Stomach (tissue), 9 donors: ENCODE measurements around the gene DMC1. TPM values are rescaled to one million over a fixed set of nuclear protein-coding genes. Genes with fewer than 3 reads are reported as not detected.

Experiments
- DNase-seq, 2 donors: peaks; one replicate each; pipeline versions ENCODE4 v3.0.0 to v3.0.0-alpha.2; 2013 to 2019
- H3K27ac ChIP-seq, 5 donors: fragments of 200-600 bp in 4 of 5; sonication (generic) in 4 of 5; one replicate each; pipeline ENCODE4 v1.5.1; 2013 to 2019; ENCODE audit warnings: mild to moderate bottlenecking in 1 of 5, moderate library complexity in 1 of 5
- H3K27me3 ChIP-seq, 3 donors: fragments of 200-600 bp; sonication (generic); one replicate each; pipeline ENCODE4 v1.5.1; 2017 to 2019; ENCODE audit warnings: mixed run types in 1 of 3
- H3K36me3 ChIP-seq, 4 donors: fragments of 200-600 bp; sonication (generic); 1 replicate in 3 of 4; 2 replicates in 1 of 4; pipeline ENCODE4 v1.5.1; 2016 to 2019
- H3K4me1 ChIP-seq, 4 donors: fragments of 200-600 bp; sonication (generic); one replicate each; pipeline ENCODE4 v1.5.1; 2016 to 2019
- H3K4me3 ChIP-seq, 4 donors: fragments of 200-600 bp; sonication (generic) in 3 of 4; one replicate each; pipeline ENCODE4 v1.5.1; 2016 to 2019; ENCODE audit warnings: mild to moderate bottlenecking in 1 of 4
- H3K9me3 ChIP-seq, 4 donors: fragments of 200-600 bp; sonication (generic); one replicate each; pipeline ENCODE4 v1.5.1; 2016 to 2019
- CTCF ChIP-seq, 7 experiments: fragments of 450-650 bp in 4 of 7; fragments of 200-600 bp in 3 of 7; sonication (generic) in 3 of 7; IDR thresholded peaks; one replicate each; pipeline ENCODE4 v1.5.1; 2016 to 2019; ENCODE audit warnings: antibody characterized with exemption in 7 of 7, control low read depth in 2 of 7, mild to moderate bottlenecking in 1 of 7
- EP300 ChIP-seq: sonication (generic); formaldehyde crosslinking; IDR thresholded peaks from one replicate; pipeline ENCODE4 v1.6.1; 2017; ENCODE audit warnings: antibody characterized with exemption
- POLR2A ChIP-seq, 4 donors: fragments of 450-650 bp; IDR thresholded peaks; one replicate each; pipeline ENCODE4 v1.6.1; 2016; ENCODE audit warnings: antibody characterized with exemption in 4 of 4, control low read depth in 2 of 4, mild to moderate bottlenecking in 1 of 4, moderate library complexity in 1 of 4
- POLR2AphosphoS5 ChIP-seq, 3 donors: sonication (generic); formaldehyde crosslinking; IDR thresholded peaks; one replicate each; pipeline ENCODE4 v1.6.1; 2016; ENCODE audit warnings: antibody characterized with exemption in 3 of 3
- WGBS, 5 donors: extraction: QIAGEN DNeasy Blood & Tissue Kit in 3 of 5; methylation state at CpG; one replicate each; pipeline versions ENCODE4 v1.1.5 to v1.1.7; 2013 to 2018; 5-methylcytosine and 5-hydroxymethylcytosine counted together
- intact Hi-C: fragments of 100-400 bp; cut with DNase I; formaldehyde crosslinking; loops from one replicate; pipeline ENCODE4 v1.15.1; 2023; ENCODE audit warnings: low total_unique reads
- polyA plus RNA-seq, 3 donors: library from polyadenylated mRNA; stranded (reverse); fragments of 200-250 nt; gene quantifications; one replicate each; pipeline ENCODE4 v1.2.3, GENCODE V29; 2013
- total RNA-seq, 5 donors: library from RNA; depleted of rRNA; stranded (reverse); fragments of >200 nt; gene quantifications; one replicate each; pipeline versions ENCODE4 v1.1.0 to v1.2.3, GENCODE V29; 2014 to 2016
- donor health status: healthy with polysubstance abuse.
- donor health status: Bipolar disorder and iron deficiency.
- donor health status: healthy.

Gene DMC1
- total and polyA plus RNA-seq, 8 donors: 0.37 to 10.1 (median 0.45) TPM; not detected in 4

- WGBS, 5 donors: 42 to 77% (median 53%) methylated on average over 7 of the region's 7 CpGs
- no peaks in the 10 kb centered on the region for H3K27me3 ChIP-seq
- H3K4me3 ChIP-seq: no peak overlapping the region
- H3K4me1 ChIP-seq: no peaks in the 10 kb centered on the region
- DNase-seq: peak in 1 of 2 donors; percentile 69
- no peaks in the 10 kb centered on the region for H3K36me3 ChIP-seq
- no peak for TF ChIP-seq POLR2A (IDR thresholded peaks at IDR 0.05)
- TF ChIP-seq POLR2AphosphoS5 (IDR thresholded peaks at IDR 0.05): no peak
- no peak for TF ChIP-seq CTCF (IDR thresholded peaks at IDR 0.05)
- TF ChIP-seq EP300: no peak
- intact Hi-C loops: no loop called here
- peaks cover 0 to 2% (median 1%) of the 10 kb centered on the region in 4 donors for H3K9me3 ChIP-seq
- no peak overlapping the region for H3K27ac ChIP-seq
These were observed 20.7 kb downstream of the DMC1 start for GRCh38 chr22:38549101-38549894.

- H3K4me3 ChIP-seq: no peak overlapping the region
- no peak overlapping the region for H3K27ac ChIP-seq
- no peaks in the 10 kb centered on the region for H3K27me3 ChIP-seq
- no peaks in the 10 kb centered on the region for H3K36me3 ChIP-seq
- intact Hi-C loops: no loop called here
- 58 to 88% (median 58%) methylated on average over 2 of the region's 2 CpGs for WGBS, 5 donors
- DNase-seq: no peak
- no peaks in the 10 kb centered on the region for H3K4me1 ChIP-seq
- H3K9me3 ChIP-seq: peaks cover 0 to 20% (median 12%) of the 10 kb centered on the region in 4 donors
- no peak for TF ChIP-seq EP300
- no peak for TF ChIP-seq POLR2A (IDR thresholded peaks at IDR 0.05)
- TF ChIP-seq POLR2AphosphoS5 (IDR thresholded peaks at IDR 0.05): no peak
- no peak for TF ChIP-seq CTCF (IDR thresholded peaks at IDR 0.05)
These were observed 29.3 kb downstream of the DMC1 start for GRCh38 chr22:38540701-38541100.

GRCh38 chr22:38531251-38531938 lies 38.6 kb downstream of the DMC1 start:
- H3K27ac ChIP-seq: no peak overlapping the region

More at GRCh38 chr22:38531251-38531938, 38.6 kb downstream of the DMC1 start:
- Histone ChIP-seq H3K4me1 (no peaks in the 10 kb centered on the region), H3K4me3 (no peak overlapping the region), H3K36me3 (no peaks in the 10 kb centered on the region), H3K27me3 (no peaks in the 10 kb centered on the region), H3K9me3 (no peaks in the 10 kb centered on the region)
- intact Hi-C loops: no loop called here
- TF ChIP-seq EP300: no peak
- no peak for TF ChIP-seq CTCF (IDR thresholded peaks at IDR 0.05)
- no peak for TF ChIP-seq POLR2A (IDR thresholded peaks at IDR 0.05)
- TF ChIP-seq POLR2AphosphoS5 (IDR thresholded peaks at IDR 0.05): no peak
- 93 to 98% (median 95%) methylated on average over 4 of the region's 4 CpGs for WGBS, 5 donors
- DNase-seq: no peak
